Fibroblast of skin of right biceps (primary cell): Measurements from ENCODE around the gene TPO.

Experiments
- DNase-seq: peaks from one replicate; pipeline ENCODE4 v3.0.0-alpha.2; 2013

The TPO gene

DNA sequence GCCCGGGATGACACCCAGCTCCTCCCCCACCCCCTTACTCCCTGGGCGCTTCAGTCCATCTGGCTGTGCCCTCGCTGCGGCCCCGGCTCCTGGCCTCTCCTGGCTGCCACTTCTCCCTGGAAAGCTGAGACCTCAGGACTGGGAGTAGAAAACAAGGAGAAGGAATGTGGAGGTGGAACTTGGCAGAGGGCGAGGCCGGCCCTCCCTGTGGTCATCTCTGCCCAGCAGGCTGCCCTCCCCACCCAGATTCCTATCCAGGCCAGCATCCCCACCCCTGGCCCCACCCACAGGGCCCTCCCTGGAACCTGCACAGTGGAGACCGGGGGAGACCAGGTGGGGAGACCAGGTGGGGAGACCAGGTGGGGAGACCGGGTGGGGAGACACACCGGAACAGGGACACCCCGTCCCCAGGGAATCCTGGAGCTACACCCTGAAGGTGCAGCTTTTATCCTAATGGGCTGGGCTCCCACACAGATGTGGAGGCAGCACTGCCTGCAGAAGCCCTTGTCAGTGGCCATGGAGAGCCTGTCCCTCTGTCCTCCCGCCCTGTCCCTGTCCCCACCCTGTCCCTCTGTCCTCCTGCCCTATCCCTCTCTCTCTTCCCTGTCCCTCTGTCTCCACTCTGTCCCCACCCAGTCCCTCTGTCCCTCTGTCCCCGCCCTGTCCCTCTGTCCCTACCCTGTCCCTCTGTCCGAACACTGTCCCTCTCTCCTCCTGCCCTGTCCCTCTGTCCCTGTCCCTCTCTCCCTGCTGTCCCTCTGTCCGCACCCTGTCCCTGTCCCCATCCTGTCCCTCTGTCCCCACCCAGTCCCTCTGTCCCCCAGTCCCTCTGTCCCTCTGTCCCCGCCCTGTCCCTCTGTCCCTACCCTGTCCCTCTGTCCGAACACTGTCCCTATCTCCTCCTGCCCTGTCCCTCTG lies 173.9 kb downstream of the TPO start:
- DNase-seq, result no peak

GRCh38 chr2:1588051-1588977 lies 175.1 kb downstream of the TPO start:
- DNase-seq, result no peak

DNA sequence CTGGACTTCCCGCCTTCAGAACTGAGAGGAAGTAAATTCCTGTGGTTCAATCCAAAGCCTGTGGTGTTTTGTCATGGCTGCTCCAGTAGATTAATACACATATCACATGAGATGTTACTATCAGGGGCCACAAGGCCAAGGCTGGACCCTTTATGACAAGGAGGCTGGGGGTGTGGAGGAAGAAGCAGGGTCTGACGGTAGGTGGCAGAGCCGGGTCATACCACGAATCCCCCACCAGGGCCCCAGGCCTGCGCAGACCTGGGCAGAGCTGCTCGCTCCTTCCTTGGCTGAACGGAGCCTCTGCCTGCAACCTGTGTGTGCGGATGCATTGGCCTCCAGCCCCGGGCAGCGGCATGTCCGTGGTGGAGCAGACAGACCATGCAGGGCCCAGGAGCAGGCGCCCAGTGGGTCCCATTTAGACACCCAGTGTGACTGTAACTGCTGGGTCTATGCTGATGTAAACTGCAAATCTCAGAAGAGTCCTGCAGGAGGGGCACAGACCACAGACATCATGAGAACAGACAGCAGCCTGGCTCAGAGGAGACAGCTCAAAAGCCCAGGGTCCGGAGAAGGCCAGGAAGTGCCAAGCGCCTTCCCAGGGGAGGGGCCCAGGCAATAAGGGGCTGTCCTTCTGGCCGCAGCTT lies 175.8 kb downstream of the TPO start:
- peak; percentile 71 for DNase-seq

DNA sequence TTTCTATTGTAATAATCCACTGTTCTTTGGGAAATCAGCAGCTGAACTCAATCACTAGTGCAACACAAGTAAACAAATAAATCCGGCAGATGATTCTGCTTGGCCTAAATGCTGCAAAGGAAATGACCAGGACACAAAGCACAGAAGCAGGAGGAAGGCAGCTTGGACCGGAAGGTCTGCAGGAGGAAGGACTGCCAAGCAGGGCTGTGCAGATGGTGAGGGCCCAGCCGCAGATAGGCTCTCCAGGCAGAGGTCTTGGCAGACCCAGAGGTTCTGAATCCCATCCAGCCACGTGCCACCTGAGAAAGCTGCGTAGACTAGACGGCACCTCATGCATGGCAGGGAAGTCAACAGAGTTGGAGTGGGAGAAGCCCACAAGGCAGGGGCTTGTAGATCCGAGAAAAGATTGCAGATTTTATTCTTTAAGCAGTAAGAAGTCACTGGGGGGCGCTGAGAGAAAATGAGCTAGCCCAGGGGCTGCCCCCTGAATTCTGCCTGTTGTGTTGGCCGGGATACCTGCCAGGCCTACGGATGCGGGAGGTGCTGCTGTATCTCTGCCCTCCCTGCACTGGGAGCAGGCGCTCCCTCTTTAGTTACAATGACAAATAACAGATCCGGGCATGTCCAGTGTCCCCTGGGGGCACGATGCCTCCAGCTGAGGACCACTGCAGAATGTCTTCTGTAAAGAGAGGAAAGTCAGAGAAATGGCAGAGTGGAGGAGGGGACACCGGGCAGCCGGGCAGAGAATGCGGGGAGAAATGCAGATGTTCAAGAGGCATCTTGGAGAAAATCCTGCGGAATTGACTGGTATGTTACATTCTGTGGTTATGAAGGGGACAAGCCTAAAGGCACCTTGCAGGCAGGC lies 177.6 kb downstream of the TPO start:
- DNase-seq, result no peak

GRCh38 chr2:1591461-1591770 lies 178.2 kb downstream of the TPO start:
- DNase-seq, result no peak
